NCI-H1930 (cell line): Measurements from ENCODE around the gene CELF1.

Source experiments
- DNase-seq, 2 experiments: peaks; one replicate each; lab custom pipeline; 2025; lab: John Stamatoyannopoulos, UW

CELF1 gene

DNA sequence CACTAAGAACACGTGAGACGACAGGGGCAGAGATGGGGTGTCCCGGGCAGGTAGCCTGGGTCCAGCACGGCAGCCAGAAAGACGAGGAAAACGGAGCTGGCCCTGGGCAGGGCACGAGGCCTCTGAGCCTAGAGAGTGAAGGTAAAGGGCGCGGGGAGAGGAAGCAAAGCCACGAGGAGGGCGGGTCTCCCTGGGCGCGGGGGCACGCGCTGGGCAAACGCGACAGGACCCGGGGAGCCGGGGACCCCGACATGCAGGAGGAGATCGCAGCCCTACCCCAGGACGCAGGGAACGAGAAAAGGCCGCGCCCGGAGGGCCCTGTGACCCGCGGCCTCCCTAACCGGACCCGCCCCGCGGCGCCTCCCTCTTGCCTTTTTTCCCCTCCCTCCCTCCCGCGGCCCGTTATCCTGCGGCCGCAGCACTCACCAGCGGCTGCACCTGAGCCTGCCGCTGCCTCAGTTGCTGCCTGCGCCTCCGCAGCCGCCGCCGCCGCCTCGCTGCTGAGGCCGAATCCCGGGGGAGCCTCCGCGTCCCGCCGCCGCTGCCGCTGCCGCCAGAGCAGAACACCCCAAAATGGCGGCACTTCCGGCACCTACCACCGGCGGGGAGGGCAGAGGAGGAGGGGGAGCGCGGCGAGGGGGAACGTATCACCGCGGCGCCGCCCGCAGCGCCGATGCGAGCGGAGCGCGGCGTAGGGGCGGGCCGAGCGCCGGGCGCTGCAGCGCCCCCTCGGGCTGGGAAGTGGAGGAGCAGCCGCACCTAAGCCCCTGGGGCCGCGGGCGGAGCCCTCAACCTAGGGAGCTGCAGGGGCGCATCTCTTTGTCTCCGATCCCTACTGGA, at the start of gene CELF1:
CELF1 (minus strand) TSS at position 567 of the 840 bp plus-strand sequence. CDS start 53,609 bp downstream, outside the sequence.
- peak; percentile 94 to 97 for DNase-seq

DNA sequence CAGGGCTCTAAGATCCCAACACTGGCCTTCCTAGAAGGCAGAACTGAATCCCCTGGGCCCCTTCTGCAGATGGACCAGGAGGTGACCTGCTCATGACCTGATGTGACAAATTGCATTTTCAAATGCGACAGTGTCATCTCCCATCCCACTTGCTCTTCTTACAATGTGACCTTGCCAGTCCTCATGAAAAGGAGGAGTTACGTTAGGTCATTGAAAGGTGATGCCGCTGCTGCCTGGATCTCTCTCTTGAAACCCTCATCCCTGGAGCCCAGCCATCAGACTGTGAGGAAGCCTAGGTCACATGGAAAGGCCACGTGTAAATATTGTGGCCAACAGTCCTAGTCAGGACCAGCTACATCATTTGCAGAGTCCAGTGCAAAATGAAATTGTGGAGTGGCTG, 47.0 kb upstream of the CELF1 start:
- no peak for DNase-seq

DNA sequence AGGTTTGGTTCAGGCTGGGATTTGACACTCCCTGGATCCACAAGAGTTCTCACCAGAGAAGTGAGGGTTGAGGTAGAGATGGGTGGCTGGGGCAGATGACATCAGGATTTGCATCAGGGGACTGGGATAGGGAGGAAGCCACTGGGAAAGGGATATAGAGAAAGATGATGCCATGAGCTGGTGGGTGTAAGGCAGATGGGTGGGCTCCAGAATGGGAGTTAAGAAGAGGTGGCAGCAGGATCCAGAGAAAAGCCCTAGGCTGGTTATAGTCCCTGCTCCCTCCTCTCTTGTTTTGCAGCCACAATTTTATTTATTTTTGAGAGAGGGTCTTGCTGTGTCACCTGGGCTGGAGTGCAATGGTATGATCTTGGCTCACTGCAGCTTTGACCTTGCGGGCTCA, 43.0 kb upstream of the CELF1 start:
- DNase-seq, result no peak

DNA sequence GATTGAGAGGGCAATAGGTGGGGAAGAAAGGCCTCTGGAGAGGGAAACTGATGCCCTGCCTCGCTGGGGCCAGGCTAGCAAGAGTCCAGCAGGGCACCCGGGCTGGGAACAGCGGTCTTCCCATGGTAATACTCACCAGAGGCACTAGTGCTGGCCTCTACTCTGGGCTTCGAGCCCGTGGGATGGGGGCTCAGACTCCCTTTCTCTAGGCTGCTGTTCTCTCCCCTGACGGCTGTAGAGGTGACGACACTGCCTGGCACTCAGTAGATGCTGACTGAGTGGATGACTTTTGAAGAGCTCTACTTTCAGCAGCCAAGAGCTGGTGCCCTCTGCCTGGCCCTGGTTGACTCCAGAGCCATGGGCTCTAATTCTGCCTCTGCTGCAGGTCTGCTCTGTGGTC, 42.1 kb upstream of the CELF1 start:
- no peak for DNase-seq

DNA sequence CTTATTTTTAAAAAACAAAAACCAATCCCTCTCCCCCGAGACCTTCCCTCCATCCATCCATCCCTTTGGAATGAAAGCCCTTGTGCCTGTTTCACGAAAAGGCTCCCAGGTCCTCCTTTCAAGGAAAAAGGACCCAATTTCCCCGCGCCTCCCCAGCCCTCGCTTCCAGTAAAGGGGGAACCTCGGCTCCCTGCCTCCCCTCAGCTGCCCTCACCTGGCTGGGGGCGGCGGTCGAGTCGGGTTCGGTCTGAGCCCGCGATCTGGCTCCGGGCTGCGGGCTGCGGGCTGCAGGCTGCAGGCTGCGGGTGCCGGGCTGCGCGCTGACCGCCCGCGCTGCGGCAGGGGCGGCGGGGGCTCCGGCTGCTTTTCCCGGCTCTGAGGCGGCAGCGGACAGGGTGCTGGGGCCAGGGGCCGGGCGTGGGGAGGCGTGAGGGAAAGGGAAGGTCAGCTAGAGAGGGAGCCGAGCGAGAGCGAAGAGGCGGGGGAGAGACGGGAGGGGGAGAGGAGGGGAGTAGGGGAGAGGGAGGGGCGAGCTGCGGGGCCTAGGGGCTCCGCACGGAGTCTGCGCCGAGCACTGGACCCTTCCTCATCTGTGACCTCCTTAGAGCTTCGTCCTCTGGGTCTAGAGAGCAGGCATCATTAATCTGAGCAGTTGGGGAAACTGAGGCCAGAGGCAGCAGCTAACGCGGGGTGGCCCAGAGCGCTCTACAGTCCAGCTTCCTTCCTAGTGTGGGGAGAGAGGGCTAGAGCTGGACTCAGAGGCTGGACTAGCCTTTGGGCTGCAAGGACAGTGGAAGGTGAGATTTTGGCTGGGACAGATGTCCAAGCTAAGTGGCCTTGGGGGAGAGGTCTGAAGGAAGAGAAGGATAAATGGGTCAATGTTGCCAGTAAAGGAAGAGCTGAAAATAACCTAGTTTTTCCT, 41.3 kb upstream of the CELF1 start, which contains the start of gene C1QTNF4:
C1QTNF4 (minus strand) TSS at position 478 of the 922 bp plus-strand sequence. CDS start 3,601 bp downstream, outside the sequence.
- DNase-seq, result no peak

DNA sequence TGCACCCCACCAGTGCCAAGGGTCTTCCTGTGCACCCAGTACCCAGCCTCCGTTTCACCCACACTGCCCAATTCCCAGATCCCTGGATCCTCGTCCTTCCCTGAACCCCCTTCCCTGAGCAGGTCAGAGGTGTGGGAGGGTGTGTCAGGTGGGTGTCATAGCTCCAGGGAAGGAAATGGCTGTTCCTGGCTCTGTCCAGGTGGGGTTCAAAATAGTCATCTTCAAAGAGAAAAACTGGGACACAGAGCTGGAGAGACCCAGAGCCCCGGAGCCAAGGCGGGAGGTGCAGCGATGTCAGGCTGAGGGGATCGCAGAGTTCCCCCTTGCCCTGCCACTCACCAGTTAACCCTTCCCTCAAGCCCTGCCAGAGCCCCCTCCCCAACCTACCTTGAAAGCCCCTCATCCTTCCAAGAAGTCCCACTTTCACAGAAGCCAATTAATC, 40.6 kb upstream of the CELF1 start:
- no peak for DNase-seq

DNA sequence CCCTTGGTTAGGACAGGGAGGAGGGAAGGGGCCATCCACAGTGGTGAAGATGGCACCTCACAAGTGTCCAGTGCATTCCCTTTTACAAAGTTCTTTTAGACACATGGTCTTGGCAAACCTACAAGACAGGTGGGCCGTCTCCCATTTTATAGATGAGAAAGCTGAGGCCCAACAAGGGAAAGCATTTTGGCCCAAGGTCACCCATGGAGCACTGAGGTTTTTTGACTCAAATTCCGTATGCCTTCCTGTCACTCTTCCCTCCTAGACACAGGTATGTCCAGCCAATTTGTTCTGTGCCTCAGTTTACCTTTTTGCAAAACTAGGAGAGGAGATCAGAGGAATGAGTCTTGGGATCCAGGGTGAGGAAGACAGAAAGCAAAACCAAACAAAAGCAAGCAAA, 40.0 kb upstream of the CELF1 start:
- DNase-seq, result no peak

DNA sequence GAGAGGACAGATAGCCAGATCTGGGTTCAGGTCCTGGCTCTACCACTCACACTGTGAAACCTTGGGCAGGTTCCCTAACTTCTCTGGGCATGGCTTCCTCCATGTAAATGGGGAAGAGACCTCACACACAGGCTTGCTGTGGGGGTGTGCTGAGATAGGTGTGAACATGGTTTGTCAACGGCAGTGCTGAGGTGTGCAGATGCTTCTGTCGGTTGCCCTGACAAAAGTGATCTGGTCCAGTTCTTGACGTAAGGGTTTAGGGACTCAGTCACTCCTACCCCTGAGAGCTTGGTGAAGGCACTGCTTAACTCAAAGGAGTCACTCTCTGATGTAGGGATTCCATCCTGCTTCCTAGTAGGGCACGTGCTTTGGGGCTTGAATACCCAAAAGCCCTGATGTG, 39.3 kb upstream of the CELF1 start:
- DNase-seq, result no peak

DNA sequence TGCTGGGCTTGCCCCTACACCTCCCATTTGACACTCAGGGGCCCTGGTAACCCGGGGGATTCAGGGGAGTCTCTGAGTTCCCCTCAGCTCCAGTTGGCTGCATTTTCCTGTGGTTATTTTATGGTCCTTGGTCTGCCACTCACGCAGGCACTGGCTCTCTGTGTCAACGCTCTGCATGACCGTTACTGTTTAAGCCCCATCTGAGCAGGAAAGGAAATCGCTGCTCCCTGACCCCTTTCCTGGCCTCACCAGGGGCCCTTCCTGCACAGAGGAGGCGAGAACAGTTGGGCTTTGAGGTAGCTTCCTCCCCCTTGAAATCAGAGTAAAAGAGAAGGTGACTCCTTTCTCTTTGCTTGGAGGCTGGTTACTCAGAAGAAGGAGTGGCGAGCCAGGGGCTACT, 38.8 kb upstream of the CELF1 start:
- DNase-seq, result no peak

DNA sequence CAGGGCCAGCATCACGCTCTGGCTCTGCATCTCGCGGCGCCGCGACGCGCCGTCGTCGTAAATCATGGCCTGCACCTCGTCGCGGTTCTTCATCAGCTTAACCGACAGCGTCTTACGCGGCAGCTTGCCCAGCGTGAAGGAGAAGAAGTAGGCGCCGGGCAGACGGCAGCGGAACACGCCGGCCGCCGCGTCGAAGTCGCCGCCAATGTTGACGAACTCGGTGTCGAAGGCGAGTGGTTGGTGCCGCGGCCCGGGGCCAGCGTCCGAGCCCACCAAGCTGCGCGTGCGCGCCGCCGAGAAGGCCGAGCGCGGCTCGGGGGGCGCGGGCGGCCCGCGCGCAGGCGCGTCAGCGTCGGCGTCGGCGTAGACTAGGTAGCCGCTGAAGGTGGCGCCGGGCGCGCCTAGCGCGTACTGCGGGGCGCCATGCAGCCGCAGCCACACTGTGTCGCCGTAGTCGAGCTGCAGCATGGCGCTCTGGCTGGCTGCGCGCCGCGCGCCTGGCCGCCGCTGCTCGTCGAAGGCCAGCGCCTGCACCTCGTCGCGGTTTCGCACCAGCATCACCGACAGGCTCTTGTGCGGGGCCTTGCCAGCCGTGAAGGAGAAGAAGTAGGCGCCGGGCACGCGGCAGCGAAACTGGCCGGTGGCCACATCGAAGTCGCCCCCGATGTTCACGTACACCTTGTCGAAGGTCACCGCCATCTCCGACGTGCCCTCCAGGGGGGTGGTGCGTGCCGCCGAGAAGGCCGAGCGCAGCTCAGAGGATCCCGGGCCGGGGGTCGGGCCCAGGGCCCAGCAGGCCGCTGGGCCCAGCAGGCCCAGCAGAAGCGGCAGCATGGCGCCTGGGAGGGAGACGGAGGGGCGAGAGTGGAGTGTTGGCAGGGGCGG, 37.3 kb upstream of the CELF1 start:
- no peak for DNase-seq

DNA sequence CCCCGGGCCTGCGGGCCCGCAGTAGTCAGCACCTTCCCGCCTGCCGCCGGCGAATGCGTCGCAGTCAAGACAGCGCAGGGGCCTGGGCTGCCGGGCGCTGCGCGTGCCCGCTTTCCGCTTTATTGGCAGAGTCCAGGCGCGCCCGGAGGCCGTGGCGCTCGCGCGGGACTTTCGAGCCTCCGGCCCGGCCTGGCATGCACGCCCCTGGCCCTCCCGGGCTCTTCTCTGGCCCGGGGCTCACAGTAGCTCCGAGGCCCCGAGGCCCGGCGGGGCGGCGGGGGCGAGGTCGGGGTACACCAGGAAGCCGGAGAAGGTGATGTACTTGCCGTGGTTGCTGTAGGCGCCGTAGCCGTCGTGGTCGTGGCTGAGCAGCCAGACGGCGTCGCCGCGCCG, 36.6 kb upstream of the CELF1 start:
- no peak for DNase-seq

DNA sequence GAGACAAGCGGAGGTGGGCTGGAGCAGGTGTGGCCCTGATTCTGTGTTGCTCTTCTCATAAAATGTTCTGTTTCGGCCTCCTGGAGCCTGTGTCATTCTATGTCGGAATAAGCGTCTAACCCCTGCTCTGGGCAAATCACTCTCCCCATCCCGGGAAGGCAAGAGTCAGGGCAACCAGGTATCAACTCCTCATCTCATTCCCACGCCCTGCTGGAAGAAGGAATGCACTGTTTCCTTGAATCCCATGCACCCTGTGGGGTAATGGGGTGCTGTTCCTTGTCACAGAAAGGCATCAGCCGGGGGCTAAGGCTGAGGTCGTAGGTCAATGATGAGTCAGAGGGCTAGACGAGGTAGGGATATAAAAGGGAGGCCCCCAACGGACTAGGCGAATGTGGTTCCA, 36.2 kb upstream of the CELF1 start:
- no peak for DNase-seq

DNA sequence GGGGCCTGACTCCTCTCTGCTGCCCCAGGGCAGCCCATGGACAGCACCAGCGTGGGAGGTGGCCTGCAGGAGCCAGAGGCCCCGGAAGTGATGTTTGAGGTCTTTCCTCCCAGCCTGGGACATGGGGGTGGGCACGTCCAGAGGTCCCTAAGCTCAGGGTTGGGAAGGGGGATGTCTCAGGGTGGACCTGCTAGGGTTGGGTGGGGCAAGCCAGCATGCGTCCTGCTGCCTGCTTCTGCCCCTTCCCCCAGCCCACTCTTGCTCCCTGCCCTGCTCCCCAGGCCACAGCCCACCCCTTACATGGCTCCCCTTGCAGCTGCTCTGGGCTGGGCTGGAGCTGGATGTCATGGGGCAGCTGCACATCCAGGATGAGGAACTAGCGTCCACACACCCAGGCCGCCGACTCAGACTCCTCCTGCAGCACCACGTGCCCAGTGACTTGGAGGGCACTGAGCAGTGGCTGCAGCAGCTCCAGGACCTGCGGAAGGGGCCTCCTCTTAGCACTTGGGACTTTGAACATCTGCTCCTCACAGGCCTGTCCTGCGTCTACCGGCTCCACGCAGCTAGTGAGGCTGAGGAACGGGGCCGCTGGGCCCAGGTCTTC, 34.9 kb upstream of the CELF1 start:
- no peak for DNase-seq

DNA sequence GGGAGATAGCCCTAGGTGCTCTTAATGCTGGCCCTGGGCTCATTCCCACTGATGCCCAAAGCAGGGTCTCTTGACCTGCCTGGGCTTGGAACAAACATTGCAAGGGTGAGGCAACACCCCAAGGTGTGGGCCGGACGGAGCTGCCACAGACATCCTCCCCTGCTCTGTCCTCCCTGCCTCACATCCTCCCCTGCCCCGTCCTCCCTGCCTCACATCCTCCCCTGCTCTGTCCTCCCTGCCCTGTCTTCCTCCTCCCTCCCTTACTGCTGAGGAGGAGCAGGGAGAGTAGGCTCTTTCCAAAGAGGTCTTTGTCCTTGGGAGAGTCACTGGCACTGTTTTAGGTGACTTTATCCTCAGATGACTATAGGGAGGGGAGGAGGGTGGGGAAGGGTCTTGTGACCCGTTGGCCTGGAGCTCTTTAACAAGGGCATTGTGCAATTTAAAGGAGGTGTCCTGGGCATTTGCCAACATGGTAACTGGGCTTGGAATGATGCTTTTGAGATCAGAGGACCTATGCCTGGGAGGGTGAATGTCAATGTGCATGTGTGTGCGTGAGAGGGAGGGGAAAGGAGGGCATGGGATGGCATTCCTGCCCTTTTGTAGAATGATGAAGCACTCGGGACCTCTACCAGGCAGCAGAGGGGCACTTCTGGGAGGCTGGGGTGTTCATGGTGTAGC, 34.2 kb upstream of the CELF1 start:
- no peak for DNase-seq

DNA sequence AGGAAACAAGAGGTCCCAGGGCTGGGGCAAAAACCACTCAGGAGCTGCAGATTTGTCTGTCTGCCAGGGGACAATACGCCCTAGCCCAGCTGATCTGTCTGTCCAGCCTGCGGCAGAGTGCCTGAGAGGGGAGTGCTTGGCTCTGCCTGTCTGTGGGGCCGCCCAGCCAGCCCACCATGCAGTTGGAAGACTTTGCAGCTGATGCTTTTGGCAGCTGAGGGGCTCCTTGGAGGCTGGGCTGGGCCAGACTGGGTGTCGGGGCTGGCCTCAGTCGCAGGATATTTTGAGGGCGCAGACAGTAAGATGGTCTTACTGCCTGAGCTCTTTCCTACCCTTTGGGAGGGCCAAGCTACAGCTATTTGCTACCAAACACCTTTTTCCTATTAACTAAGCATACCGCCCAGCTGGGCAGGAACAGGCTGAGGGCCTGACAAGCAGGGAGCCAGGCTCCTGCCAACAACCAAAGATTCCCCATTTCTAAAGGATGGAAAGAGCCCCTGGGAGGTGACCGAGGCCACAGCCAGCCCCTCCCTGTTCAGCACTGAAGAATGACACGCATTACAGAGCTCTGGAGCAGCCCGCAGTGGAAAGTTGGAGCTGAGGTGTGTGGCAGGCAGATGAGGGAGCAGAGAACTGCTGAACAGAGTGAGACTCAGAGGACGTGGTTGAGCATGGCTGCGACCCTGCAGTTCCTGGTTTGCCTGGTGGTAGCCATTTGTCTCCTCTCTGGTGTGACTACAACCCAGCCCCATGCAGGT, 33.3 kb upstream of the CELF1 start, which contains the start of gene FAM180B:
FAM180B (plus strand) TSS at position 581 of the 758 bp plus-strand sequence; CDS start at position 672, 91 bp downstream.
- no peak for DNase-seq

DNA sequence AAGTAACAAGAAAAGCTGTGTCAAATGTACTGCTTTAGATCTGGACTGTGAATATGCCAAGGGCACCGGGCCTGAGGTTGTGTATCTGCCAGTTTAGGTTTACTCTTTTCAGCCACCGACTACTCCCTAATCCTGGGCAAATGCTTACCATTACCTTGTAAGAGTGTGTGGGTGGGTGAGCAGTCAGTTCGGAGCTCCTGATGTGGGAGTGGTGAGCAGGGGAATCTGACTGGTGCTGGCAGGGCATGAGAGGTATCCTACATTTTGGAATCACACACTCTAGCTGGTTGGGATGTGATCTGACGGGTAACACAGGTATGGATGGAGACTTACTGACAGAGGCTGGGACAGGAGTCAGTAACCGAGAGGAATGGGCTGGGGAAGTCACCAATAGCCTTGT, 30.9 kb upstream of the CELF1 start:
- no peak for DNase-seq

DNA sequence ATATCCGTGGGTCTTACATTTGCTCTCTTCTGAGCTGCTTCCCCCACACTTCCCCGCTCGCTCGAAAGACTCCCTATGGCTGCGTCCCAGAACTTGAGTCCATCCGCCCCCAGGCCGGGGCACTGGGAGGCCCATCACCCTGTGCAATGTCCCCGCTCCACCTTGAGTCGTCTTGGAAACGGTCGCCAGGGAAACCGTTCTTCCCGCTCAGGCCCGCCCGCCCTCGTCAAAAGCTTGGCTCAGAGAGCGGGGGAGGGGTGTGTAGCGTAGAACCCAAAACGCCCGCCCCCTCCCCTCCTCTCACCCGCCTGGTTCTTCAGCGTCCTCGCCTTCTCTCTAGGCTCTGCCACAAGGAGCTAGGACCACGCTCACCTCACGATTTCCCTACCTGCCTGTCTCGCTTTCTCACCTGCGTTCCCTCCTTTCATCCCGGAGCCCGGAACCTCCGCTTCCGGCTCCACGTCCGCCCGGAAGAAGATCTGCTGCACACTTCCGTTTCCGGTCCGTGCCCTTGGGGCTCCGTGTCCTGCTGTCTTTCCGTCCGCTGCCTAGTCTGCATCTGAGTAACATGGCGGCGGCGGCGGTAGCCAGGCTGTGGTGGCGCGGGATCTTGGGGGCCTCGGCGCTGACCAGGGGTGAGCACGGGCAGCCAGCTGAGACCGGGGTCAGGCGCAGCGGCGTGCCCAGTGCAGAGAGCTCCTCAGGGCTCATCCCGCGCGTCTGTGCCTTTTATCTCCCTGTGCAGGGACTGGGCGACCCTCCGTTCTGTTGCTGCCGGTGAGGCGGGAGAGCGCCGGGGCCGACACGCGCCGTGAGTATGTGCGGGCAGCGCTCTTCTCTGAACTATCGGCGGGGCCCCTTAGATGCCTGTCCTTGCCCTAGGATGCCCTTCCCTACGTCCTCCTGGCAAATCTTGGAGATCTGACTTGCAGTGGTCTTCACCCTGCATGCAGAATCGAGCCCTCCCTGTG, 25.9 kb upstream of the CELF1 start, which contains the start of the genes KBTBD4 and NDUFS3:
KBTBD4 (minus strand) TSS at position 447 of the 971 bp plus-strand sequence; CDS start at position 428, 19 bp downstream.
NDUFS3 (plus strand) TSS at position 551 of the 971 bp plus-strand sequence; CDS start at position 569, 18 bp downstream.
- DNase-seq, result peak; percentile 90 to 95

DNA sequence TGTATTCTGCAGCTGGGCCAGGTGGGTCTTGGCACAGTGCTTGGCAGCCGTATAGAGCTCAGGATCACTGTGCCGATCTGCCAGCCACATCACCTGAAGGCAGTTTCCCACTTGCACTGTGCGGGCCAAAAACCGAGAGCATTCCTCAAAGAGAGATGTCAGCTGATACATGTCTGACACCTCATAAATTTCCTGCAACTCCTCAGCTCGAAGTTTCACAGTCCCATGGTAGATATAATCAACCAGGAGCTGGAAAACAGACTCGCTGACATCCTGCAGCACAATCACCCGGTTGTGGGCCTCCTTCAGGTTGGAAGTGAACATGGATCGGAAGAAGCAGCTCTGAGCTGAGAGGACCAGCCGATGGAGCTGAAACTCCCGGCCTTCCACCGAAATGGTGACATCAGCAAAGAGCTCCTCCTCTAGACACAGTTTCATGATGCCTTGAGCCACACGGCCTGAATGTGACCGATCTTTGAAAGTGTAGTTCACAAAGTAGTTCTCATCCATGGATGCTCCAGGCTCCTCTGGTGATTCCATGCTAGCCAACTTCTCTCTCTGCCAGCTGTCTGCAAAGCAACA, 24.6 kb upstream of the CELF1 start:
- no peak for DNase-seq
